ENCODE results near the gene PML. TPM values are rescaled to one million over a fixed set of nuclear protein-coding genes. Genes with fewer than 3 reads are reported as not detected.

Gene PML
- polyA plus RNA-seq, 1 donor (not counting 4 experiments of a cell fraction or from before 2014, with no cell fraction given): 20.5 TPM

DNA sequence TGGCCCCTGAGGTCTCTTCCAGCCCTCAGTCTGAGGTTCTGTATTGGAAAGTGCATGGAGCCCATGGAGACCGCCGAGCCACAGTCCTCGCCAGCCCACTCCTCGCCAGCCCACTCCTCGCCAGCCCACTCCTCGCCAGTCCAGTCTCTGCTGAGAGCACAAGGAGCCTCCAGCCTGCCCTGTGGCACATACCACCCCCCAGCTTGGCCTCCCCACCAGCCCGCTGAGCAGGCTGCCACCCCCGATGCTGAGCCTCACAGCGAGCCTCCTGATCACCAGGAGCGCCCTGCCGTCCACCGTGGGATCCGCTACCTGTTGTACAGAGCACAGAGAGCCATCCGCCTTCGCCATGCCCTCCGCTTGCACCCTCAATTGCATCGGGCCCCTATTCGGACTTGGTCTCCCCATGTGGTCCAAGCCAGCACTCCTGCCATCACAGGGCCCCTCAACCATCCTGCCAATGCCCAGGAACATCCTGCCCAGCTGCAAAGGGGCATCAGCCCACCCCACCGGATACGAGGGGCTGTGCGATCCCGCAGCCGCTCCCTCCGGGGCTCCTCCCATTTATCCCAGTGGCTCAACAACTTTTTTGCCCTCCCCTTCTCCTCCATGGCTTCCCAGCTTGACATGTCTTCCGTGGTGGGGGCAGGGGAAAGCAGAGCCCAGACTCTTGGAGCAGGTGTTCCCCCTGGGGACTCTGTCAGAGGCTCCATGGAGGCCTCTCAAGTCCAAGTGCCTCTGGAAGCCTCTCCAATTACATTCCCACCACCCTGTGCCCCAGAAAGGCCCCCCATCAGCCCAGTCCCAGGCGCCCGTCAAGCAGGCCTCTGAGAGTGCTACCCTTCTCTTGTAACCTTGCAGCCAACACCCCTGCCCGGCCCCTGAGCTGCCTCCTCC is 40.9 kb downstream of the PML start:
- TF ChIP-seq EZH2 (IDR thresholded peaks at IDR 0.05; ENCODE audit: low read length): no peak
- TF ChIP-seq, protein P1, sequence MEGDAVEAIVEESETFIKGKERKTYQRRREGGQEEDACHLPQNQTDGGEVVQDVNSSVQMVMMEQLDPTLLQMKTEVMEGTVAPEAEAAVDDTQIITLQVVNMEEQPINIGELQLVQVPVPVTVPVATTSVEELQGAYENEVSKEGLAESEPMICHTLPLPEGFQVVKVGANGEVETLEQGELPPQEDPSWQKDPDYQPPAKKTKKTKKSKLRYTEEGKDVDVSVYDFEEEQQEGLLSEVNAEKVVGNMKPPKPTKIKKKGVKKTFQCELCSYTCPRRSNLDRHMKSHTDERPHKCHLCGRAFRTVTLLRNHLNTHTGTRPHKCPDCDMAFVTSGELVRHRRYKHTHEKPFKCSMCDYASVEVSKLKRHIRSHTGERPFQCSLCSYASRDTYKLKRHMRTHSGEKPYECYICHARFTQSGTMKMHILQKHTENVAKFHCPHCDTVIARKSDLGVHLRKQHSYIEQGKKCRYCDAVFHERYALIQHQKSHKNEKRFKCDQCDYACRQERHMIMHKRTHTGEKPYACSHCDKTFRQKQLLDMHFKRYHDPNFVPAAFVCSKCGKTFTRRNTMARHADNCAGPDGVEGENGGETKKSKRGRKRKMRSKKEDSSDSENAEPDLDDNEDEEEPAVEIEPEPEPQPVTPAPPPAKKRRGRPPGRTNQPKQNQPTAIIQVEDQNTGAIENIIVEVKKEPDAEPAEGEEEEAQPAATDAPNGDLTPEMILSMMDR (optimal IDR thresholded peaks at IDR 0.05 in 1 of 3, IDR thresholded peaks at IDR 0.05 in 1 of 3, conservative IDR thresholded peaks at IDR 0.05 in 1 of 3; ENCODE audit: extremely low read depth in 1 of 3, insufficient read depth in 2 of 3, low read length in 3 of 3): no peak
- Histone ChIP-seq H4K20me1 (ENCODE audit: control insufficient read depth, extremely low read depth, insufficient read depth, low read length) (no peaks in the 10 kb centered on the region), H3K27me3 (ENCODE audit: control insufficient read depth, extremely low read depth, insufficient read depth, low read length) (no peaks in the 10 kb centered on the region), H3K36me3 (ENCODE audit: control insufficient read depth in 2 of 2, extremely low read depth in 1 of 2, insufficient read depth in 2 of 2, low read length in 2 of 2) (peaks cover 38 to 45% of the 10 kb centered on the region in 2 experiments), H2AFZ (ENCODE audit: control insufficient read depth, low read length) (no peak overlapping the region), H3K4me1 (ENCODE audit: control insufficient read depth, extremely low read depth, insufficient read depth, low read length) (peaks cover under 1% of the 10 kb centered on the region), H3K9me1 (ENCODE audit: control insufficient read depth, extremely low read depth, insufficient read depth, low read length) (no peaks in the 10 kb centered on the region), H3K79me2 (ENCODE audit: control insufficient read depth, insufficient read depth, low read length) (peaks cover 2% of the 10 kb centered on the region), H3K27ac (ENCODE audit: control insufficient read depth, insufficient read depth, low read length) (no peak overlapping the region), H3K9ac (ENCODE audit: control insufficient read depth, extremely low read depth, insufficient read depth, low read length) (no peak overlapping the region), H3K9me3 (ENCODE audit: control insufficient read depth, low read depth, low read length) (no peaks in the 10 kb centered on the region), H3K4me2 (ENCODE audit: control insufficient read depth, extremely low read depth, insufficient read depth, low read depth, low read length) (no peak overlapping the region), H3K4me3 (ENCODE audit: control insufficient read depth in 2 of 3, extremely low read depth in 1 of 3, insufficient read depth in 2 of 3, low read depth in 1 of 3, low read length in 3 of 3) (no peak overlapping the region)
- FAIRE-seq (no peak), DNase-seq (ENCODE audit: low read depth, low spot score) (no peak)
- dilution Hi-C loops (cut with MboI; ENCODE audit: extremely low pct_ligation_motif_present, low sequenced_read_pairs): no loop called here

- DNase-seq (ENCODE audit: low read depth, low spot score): no peak
- H3K4me2 ChIP-seq (ENCODE audit: control insufficient read depth, extremely low read depth, insufficient read depth, low read depth, low read length): no peak overlapping the region
- dilution Hi-C loops (cut with MboI; ENCODE audit: extremely low pct_ligation_motif_present, low sequenced_read_pairs): no loop called here
Observed at GRCh38 chr15:74036271-74037170, 42.0 kb downstream of the PML start.

More at GRCh38 chr15:74036271-74037170, 42.0 kb downstream of the PML start:
- no peaks in the 10 kb centered on the region for H3K9me3 ChIP-seq (ENCODE audit: control insufficient read depth, low read depth, low read length)
- H2AFZ ChIP-seq (ENCODE audit: control insufficient read depth, low read length): no peak overlapping the region
- H3K4me1 ChIP-seq (ENCODE audit: control insufficient read depth, extremely low read depth, insufficient read depth, low read length): peaks cover 3% of the 10 kb centered on the region
- peaks cover 38 to 47% of the 10 kb centered on the region in 2 experiments for H3K36me3 ChIP-seq (ENCODE audit: control insufficient read depth in 2 of 2, extremely low read depth in 1 of 2, insufficient read depth in 2 of 2, low read length in 2 of 2)
- H3K9ac ChIP-seq (ENCODE audit: control insufficient read depth, extremely low read depth, insufficient read depth, low read length): no peak overlapping the region
- H4K20me1 ChIP-seq (ENCODE audit: control insufficient read depth, extremely low read depth, insufficient read depth, low read length): no peaks in the 10 kb centered on the region
- TF ChIP-seq EZH2 (IDR thresholded peaks at IDR 0.05; ENCODE audit: low read length): no peak
- TF ChIP-seq, protein P1 (optimal IDR thresholded peaks at IDR 0.05 in 1 of 3, IDR thresholded peaks at IDR 0.05 in 1 of 3, conservative IDR thresholded peaks at IDR 0.05 in 1 of 3; ENCODE audit: extremely low read depth in 1 of 3, insufficient read depth in 2 of 3, low read length in 3 of 3): peak; percentile 20 to 43 (median 39)
- H3K27ac ChIP-seq (ENCODE audit: control insufficient read depth, insufficient read depth, low read length): no peak overlapping the region
- H3K27me3 ChIP-seq (ENCODE audit: control insufficient read depth, extremely low read depth, insufficient read depth, low read length): no peaks in the 10 kb centered on the region
- H3K9me1 ChIP-seq (ENCODE audit: control insufficient read depth, extremely low read depth, insufficient read depth, low read length): no peaks in the 10 kb centered on the region
- no peak for FAIRE-seq
- H3K79me2 ChIP-seq (ENCODE audit: control insufficient read depth, insufficient read depth, low read length): no peaks in the 10 kb centered on the region
- no peak overlapping the region for H3K4me3 ChIP-seq (ENCODE audit: control insufficient read depth in 2 of 3, extremely low read depth in 1 of 3, insufficient read depth in 2 of 3, low read depth in 1 of 3, low read length in 3 of 3)

Measured in keratinocyte (primary cell).